Stimulated activated CD8-positive, alpha-beta memory T cell treated with anti-CD3 and anti-CD28 coated beads, Interleukin-15, amount 100 ng/mL, for 48 hours (primary cell): Measurements from ENCODE around the gene SYTL3.

Experiments
- DNase-seq, 2 donors: peaks; one replicate each; pipeline ENCODE4 v3.0.0-alpha.2; 2020; ENCODE audit warnings: low read depth in 2 of 2

SYTL3 gene

GRCh38 chr6:158760618-158761250, 110.9 kb downstream of the SYTL3 start:
- DNase-seq: no peak

- DNase-seq: no peak
These were observed 111.9 kb downstream of the SYTL3 start for GRCh38 chr6:158761746-158762145.

- DNase-seq: no peak
These were observed 113.1 kb downstream of the SYTL3 start for GRCh38 chr6:158762787-158763433.

- DNase-seq: no peak
These were observed 113.8 kb downstream of the SYTL3 start for GRCh38 chr6:158763434-158764182.

GRCh38 chr6:158764183-158764849, 114.5 kb downstream of the SYTL3 start:
- DNase-seq: no peak

- DNase-seq: no peak
These were observed 115.1 kb downstream of the SYTL3 start for GRCh38 chr6:158764926-158765325.

GRCh38 chr6:158765499-158766068, 115.7 kb downstream of the SYTL3 start:
- DNase-seq: no peak

- no peak for DNase-seq
These were observed 117.0 kb downstream of the SYTL3 start for GRCh38 chr6:158766621-158767455.

GRCh38 chr6:158767709-158768108, 117.9 kb downstream of the SYTL3 start:
- DNase-seq: no peak

- DNase-seq: no peak
These were observed 118.6 kb downstream of the SYTL3 start for GRCh38 chr6:158768436-158768835.

GRCh38 chr6:158769234-158769770, 119.4 kb downstream of the SYTL3 start:
- no peak for DNase-seq

- no peak for DNase-seq
These were observed 120.0 kb downstream of the SYTL3 start for GRCh38 chr6:158769771-158770432.

- no peak for DNase-seq
These were observed 120.9 kb downstream of the SYTL3 start for GRCh38 chr6:158770533-158771330.

GRCh38 chr6:158771399-158772152, 121.7 kb downstream of the SYTL3 start:
- no peak for DNase-seq

GRCh38 chr6:158772172-158772571, 122.3 kb downstream of the SYTL3 start:
- no peak for DNase-seq

- DNase-seq: no peak
These were observed 123.1 kb downstream of the SYTL3 start for GRCh38 chr6:158772851-158773371.

GRCh38 chr6:158773581-158774449, 124.0 kb downstream of the SYTL3 start:
- no peak for DNase-seq
